Adrenal gland (tissue), 12 donors: Measurements from ENCODE around the gene DMD. TPM values are rescaled to one million over a fixed set of nuclear protein-coding genes. Genes with fewer than 3 reads are reported as not detected.
A peak's percentile ranks its signal among the peaks of the same experiment; 100 is the strongest.

Experiments
- DNase-seq, 7 donors: peaks; one replicate each; pipeline ENCODE4 v3.0.0-alpha.2; 2019 to 2020
- H3K27ac ChIP-seq, 5 donors: fragments of 200-600 bp; sonication (generic) in 4 of 5; 1 replicate in 3 of 5; 2 replicates in 2 of 5; pipeline versions ENCODE4 v1.5.1 to v1.8.0; 2016 to 2020; ENCODE audit warnings: mild to moderate bottlenecking in 1 of 5
- H3K27me3 ChIP-seq: fragments of 200-600 bp; 2 replicates; pipeline ENCODE4 v1.8.0; 2021
- H3K36me3 ChIP-seq, 2 donors: fragments of 200-600 bp; replicated peaks in 1 of 2; 1 replicate in 1 of 2; 2 replicates in 1 of 2; pipeline versions ENCODE4 v1.5.1 to v1.8.0; 2018 to 2022
- H3K4me1 ChIP-seq, 2 donors: fragments of 200-600 bp; replicated peaks in 1 of 2; 1 replicate in 1 of 2; 2 replicates in 1 of 2; pipeline versions ENCODE4 v1.5.1 to v1.8.0; 2018 to 2021
- H3K4me3 ChIP-seq, 4 donors: fragments of 200-600 bp; sonication (generic) in 3 of 4; one replicate each; pipeline ENCODE4 v1.5.1; 2016 to 2018
- H3K9me3 ChIP-seq, 3 donors: fragments of 200-600 bp; sonication (generic) in 1 of 3; replicated peaks in 1 of 3; 1 replicate in 2 of 3; 2 replicates in 1 of 3; pipeline versions ENCODE4 v1.5.1 to v1.8.0; 2016 to 2021
- CTCF ChIP-seq, 6 experiments: fragments of 450-650 bp in 4 of 6; fragments of 200-600 bp in 2 of 6; sonication (generic) in 1 of 6; IDR thresholded peaks; 1 replicate in 5 of 6; 2 replicates in 1 of 6; pipeline versions ENCODE4 v1.5.1 to v1.8.0; 2016 to 2021; ENCODE audit warnings: antibody characterized with exemption in 6 of 6, mild to moderate bottlenecking in 2 of 6, moderate library complexity in 1 of 6
- POLR2A ChIP-seq, 2 donors: fragments of 450-650 bp; IDR thresholded peaks; one replicate each; pipeline ENCODE4 v1.6.1; 2017; ENCODE audit warnings: antibody characterized with exemption in 2 of 2, mild to moderate bottlenecking in 2 of 2, moderate library complexity in 1 of 2
- WGBS, 4 donors: extraction: QIAGEN DNeasy Blood & Tissue Kit in 2 of 4; methylation state at CpG; one replicate each; pipeline versions ENCODE4 v1.1.5 to v1.1.7; 2013 to 2017; 5-methylcytosine and 5-hydroxymethylcytosine counted together
- intact Hi-C, 2 donors: fragments of 100-400 bp; cut with DNase I; formaldehyde crosslinking; loops; one replicate each; pipeline versions ENCODE4 v1.14.1 to v1.15.0; 2022 to 2023
- polyA plus RNA-seq, 3 donors: library from polyadenylated mRNA; stranded (reverse); fragments of 200-250 nt in 2 of 3; fragments of 350-450 nt in 1 of 3; fragmentation: Illumina TruSeq in 1 of 3; extraction: RNeasy Lipid Tissue Mini Kit (QIAGEN cat#74804) in 1 of 3; gene quantifications; one replicate each; pipeline ENCODE4 v1.2.3, GENCODE V29; 2013 to 2014
- total RNA-seq, 9 donors: library from RNA; depleted of rRNA in 4 of 9; stranded (reverse); fragments of >200 nt in 4 of 9; fragments of 120-200 nt in 1 of 9; fragmentation: NEBNext Ultra II Directional in 1 of 9; extraction: Animal tissue kit (Norgen Biotek cat#: 25700) in 1 of 9; gene quantifications; one replicate each; pipeline versions ENCODE4 v1.1.0 to v1.2.4, GENCODE V29; 2013 to 2023
- donor health status: healthy with polysubstance abuse.
- donor health status: Bipolar disorder and iron deficiency.
- donor health status: DM: yes; HTN: yes; CAD: no.
- donor health status: DM: no; HTN: no; CAD: no.
- donor health status: DM: no; HTN: no; CAD: no.
- donor health status: DM: yes; HTN: yes; CAD: no.

DMD gene
- total and polyA plus RNA-seq, 12 donors: 14.6 to 89.7 (median 36.2) TPM

GRCh38 chrX:31190221-31190975, 2021.0 kb downstream of the DMD start:
- H3K27ac ChIP-seq: peak overlapping the region in 4 of 5 donors; percentile 5 to 36 (median 24)
- DNase-seq: peak in 2 of 7 donors; percentile 20 to 29
- 33 to 62% (median 51%) methylated on average over 8 to 10 of the region's 11 CpGs for whole genome bisulfite sequencing, 4 donors
- TF ChIP-seq POLR2A (IDR thresholded peaks at IDR 0.05): no peak
- TF ChIP-seq CTCF (IDR thresholded peaks at IDR 0.05): no peak
- no peaks in the 10 kb centered on the region for H3K4me1 ChIP-seq
- no peaks in the 10 kb centered on the region for H3K36me3 ChIP-seq
- no peaks in the 10 kb centered on the region for H3K9me3 ChIP-seq
- no peaks in the 10 kb centered on the region for H3K27me3 ChIP-seq
- no peak overlapping the region for H3K4me3 ChIP-seq
- intact Hi-C loops: no loop called here

GRCh38 chrX:31186693-31187338, 2024.5 kb downstream of the DMD start:
- DNase-seq: peak in 2 of 7 donors; percentile 22 to 29
- Histone ChIP-seq H3K36me3 (no peaks in the 10 kb centered on the region), H3K9me3 (no peaks in the 10 kb centered on the region), H3K4me1 (no peaks in the 10 kb centered on the region), H3K27ac (peak overlapping the region in 2 of 5 donors; percentile 5 to 48), H3K4me3 (no peak overlapping the region), H3K27me3 (no peaks in the 10 kb centered on the region)
- TF ChIP-seq CTCF (IDR thresholded peaks at IDR 0.05): no peak
- no peak for TF ChIP-seq POLR2A (IDR thresholded peaks at IDR 0.05)
- intact Hi-C loops: no loop called here
- 55 to 87% (median 64%) methylated on average over 3 of the region's 3 CpGs for WGBS, 4 donors

GRCh38 chrX:31185884-31186283, 2025.5 kb downstream of the DMD start:
- 83 to 100% (median 95%) methylated on average over 1 of the region's 1 CpG for WGBS, 4 donors
- no peaks in the 10 kb centered on the region for H3K36me3 ChIP-seq
- no peaks in the 10 kb centered on the region for H3K4me1 ChIP-seq
- H3K9me3 ChIP-seq: no peaks in the 10 kb centered on the region
- H3K27ac ChIP-seq: no peak overlapping the region
- H3K27me3 ChIP-seq: no peaks in the 10 kb centered on the region
- no peak overlapping the region for H3K4me3 ChIP-seq
- DNase-seq: no peak
- intact Hi-C loops: no loop called here
- TF ChIP-seq CTCF (IDR thresholded peaks at IDR 0.05) (no peak), POLR2A (IDR thresholded peaks at IDR 0.05) (no peak)

- intact Hi-C loops: no loop called here
- Histone ChIP-seq H3K27me3 (no peaks in the 10 kb centered on the region), H3K4me3 (no peak overlapping the region), H3K4me1 (no peaks in the 10 kb centered on the region), H3K36me3 (no peaks in the 10 kb centered on the region), H3K27ac (no peak overlapping the region), H3K9me3 (no peaks in the 10 kb centered on the region)
- no peak for DNase-seq
- TF ChIP-seq POLR2A (IDR thresholded peaks at IDR 0.05): no peak
- TF ChIP-seq CTCF (IDR thresholded peaks at IDR 0.05): no peak
- 56 to 61% (median 57%) methylated on average over 4 of the region's 4 CpGs for WGBS, 4 donors
These were observed 2029.9 kb downstream of the DMD start for GRCh38 chrX:31181377-31182000.
